GM23338 (cell line): ENCODE data around the gene MARCHF9. TPM values are rescaled to one million over a fixed set of nuclear protein-coding genes. Genes with fewer than 3 reads are reported as not detected.
"Not testable (repeated sequence)": the region's sequence is repeated elsewhere in the genome, so short reads cannot be mapped to it uniquely, and the experiment has no call there.

Experiments
- ATAC-seq: fragments of 200-7000 bp; cut with Tn5 transposase; 3 replicates; pipeline ENCODE4 v1.9.1; 2020
- DNase-seq: peaks from one replicate; pipeline ENCODE4 v3.0.0-alpha.2; 2015; ENCODE audit warnings: low spot score
- H2AFZ ChIP-seq: fragments of 200-600 bp; sonication (generic); 2 replicates; pipeline ENCODE4 v1.8.0; 2016; ENCODE audit warnings: antibody characterized with exemption, mild to moderate bottlenecking, moderate library complexity
- H3F3A ChIP-seq: fragments of 200-600 bp; sonication (generic); replicated peaks from 2 replicates; pipeline ENCODE4 v1.8.0; 2017; ENCODE audit warnings: antibody characterized with exemption, mixed run types, low read depth
- H3K27ac ChIP-seq: fragments of 200-600 bp; sonication (generic); 2 replicates; pipeline ENCODE4 v1.6.1; 2016; ENCODE audit warnings: low read depth
- H3K27me3 ChIP-seq: fragments of 200-600 bp; sonication (generic); 2 replicates; pipeline ENCODE4 v1.8.0; 2016; ENCODE audit warnings: mild to moderate bottlenecking, mixed run types, moderate library complexity; ENCODE audit not compliant: insufficient read depth
- H3K36me3 ChIP-seq: fragments of 200-600 bp; sonication (generic); 2 replicates; pipeline ENCODE4 v1.8.0; 2016; ENCODE audit warnings: mild to moderate bottlenecking; ENCODE audit not compliant: insufficient read depth
- H3K4me1 ChIP-seq: fragments of 200-600 bp; sonication (generic); 2 replicates; pipeline ENCODE4 v1.8.0; 2016; ENCODE audit warnings: mild to moderate bottlenecking, moderate library complexity; ENCODE audit not compliant: insufficient read depth
- H3K4me2 ChIP-seq: fragments of 200-600 bp; sonication (generic); 2 replicates; pipeline ENCODE4 v1.7.1; 2017; ENCODE audit warnings: mixed run types
- H3K4me3 ChIP-seq: fragments of 200-600 bp; sonication (generic); 2 replicates; pipeline ENCODE4 v1.6.1; 2016; ENCODE audit warnings: mixed run types
- H3K79me2 ChIP-seq: fragments of 200-600 bp; sonication (generic); replicated peaks from 2 replicates; pipeline ENCODE4 v1.8.0; 2017; ENCODE audit warnings: mild to moderate bottlenecking; ENCODE audit not compliant: insufficient read depth
- H3K9me2 ChIP-seq: fragments of 200-600 bp; sonication (generic); 2 replicates; pipeline ENCODE4 v1.8.0; 2017; ENCODE audit not compliant: insufficient read depth
- H4K20me1 ChIP-seq: fragments of 200-600 bp; sonication (generic); replicated peaks from 2 replicates; pipeline ENCODE4 v1.8.0; 2017; ENCODE audit warnings: mild to moderate bottlenecking; ENCODE audit not compliant: insufficient read depth
- H3K27ac Mint-ChIP-seq: 2 replicates; pipeline ENCODE4 v1.8.0; 2020; ENCODE audit warnings: inconsistent platforms, mild to moderate bottlenecking, moderate library complexity, mixed read lengths
- H3K27me3 Mint-ChIP-seq: 3 replicates; pipeline ENCODE4 v1.8.0; 2022; ENCODE audit warnings: low read depth, mild to moderate bottlenecking, moderate library complexity, mixed read lengths, inconsistent platforms; ENCODE audit not compliant: insufficient read depth, poor library complexity
- H3K36me3 Mint-ChIP-seq: 3 replicates; pipeline ENCODE4 v1.8.0; 2021; ENCODE audit warnings: low read depth, mild to moderate bottlenecking, inconsistent platforms, moderate library complexity, mixed read lengths
- H3K4me1 Mint-ChIP-seq: 3 replicates; pipeline ENCODE4 v1.8.0; 2020; ENCODE audit warnings: mild to moderate bottlenecking, inconsistent platforms, mixed read lengths
- H3K4me3 Mint-ChIP-seq: 3 replicates; pipeline ENCODE4 v1.8.0; 2021; ENCODE audit warnings: moderate library complexity, mild to moderate bottlenecking, inconsistent platforms, mixed read lengths
- H3K9me3 Mint-ChIP-seq: 3 replicates; pipeline ENCODE4 v1.8.0; 2020; ENCODE audit warnings: moderate library complexity, mild to moderate bottlenecking, inconsistent platforms, mixed read lengths
- CREB1 ChIP-seq: fragments of 250-450 bp; sonication (Bioruptor Pico); IDR thresholded peaks from 2 replicates; pipeline ENCODE4 v1.5.0; 2020; ENCODE audit warnings: low read depth, mild to moderate bottlenecking, moderate library complexity
- POLR2AphosphoS5 ChIP-seq: IDR thresholded peaks from 2 replicates; pipeline ENCODE4 v1.6.1; 2016; ENCODE audit warnings: antibody characterized with exemption, low read depth
- REST ChIP-seq: IDR thresholded peaks from one replicate; pipeline ENCODE4 v1.6.1; 2018; ENCODE audit warnings: antibody characterized with exemption; ENCODE audit not compliant: unreplicated experiment
- polyA plus RNA-seq: library from polyadenylated mRNA; unstranded; fragments of >200 nt; fragmentation: Nextera tagmentation; extraction: Ambion mirVana; gene quantifications from 2 replicates; pipeline ENCODE4 v1.2.1, GENCODE V29; 2016
- total RNA-seq: library from RNA; depleted of rRNA; stranded (reverse); fragments of >200 nt; shearing (Covaris generic); gene quantifications from 2 replicates; pipeline ENCODE4 v1.2.3, GENCODE V29; 2014
- TF ChIP-seq, protein P1 (sequence below), 2 experiments: fragments of 200-600 bp in 1 of 2; sonication (generic) in 1 of 2; conservative IDR thresholded peaks; 2 replicates each; pipeline versions ENCODE4 v1.5.1 to v1.6.1; 2016 to 2017; ENCODE audit warnings: antibody characterized with exemption in 2 of 2, low read depth in 2 of 2, mild to moderate bottlenecking in 2 of 2, moderate library complexity in 1 of 2

MARCHF9 gene
- total and polyA plus RNA-seq, 2 experiments from 2014 or later: 2.9 to 3.3 TPM

- Mint-ChIP-seq H3K27me3 (peaks cover 12% of the 10 kb centered on the region), H3K36me3 (peaks cover 17% of the 10 kb centered on the region)
- not testable (repeated sequence) for H3K9me2 ChIP-seq, DNase-seq, ATAC-seq, H3K4me3 ChIP-seq, H3K4me3 Mint-ChIP-seq, H3K4me2 ChIP-seq, H3K27ac Mint-ChIP-seq, H3K36me3 ChIP-seq, H3K27ac ChIP-seq, H3K4me1 Mint-ChIP-seq, H4K20me1 ChIP-seq, H3F3A ChIP-seq, H3K79me2 ChIP-seq, H2AFZ ChIP-seq, H3K4me1 ChIP-seq, H3K9me3 Mint-ChIP-seq
- H3K27me3 ChIP-seq: peaks cover 19% of the 10 kb centered on the region
Observed at GRCh38 chr12:57774634-57775033, 19.7 kb downstream of the MARCHF9 start.

DNA sequence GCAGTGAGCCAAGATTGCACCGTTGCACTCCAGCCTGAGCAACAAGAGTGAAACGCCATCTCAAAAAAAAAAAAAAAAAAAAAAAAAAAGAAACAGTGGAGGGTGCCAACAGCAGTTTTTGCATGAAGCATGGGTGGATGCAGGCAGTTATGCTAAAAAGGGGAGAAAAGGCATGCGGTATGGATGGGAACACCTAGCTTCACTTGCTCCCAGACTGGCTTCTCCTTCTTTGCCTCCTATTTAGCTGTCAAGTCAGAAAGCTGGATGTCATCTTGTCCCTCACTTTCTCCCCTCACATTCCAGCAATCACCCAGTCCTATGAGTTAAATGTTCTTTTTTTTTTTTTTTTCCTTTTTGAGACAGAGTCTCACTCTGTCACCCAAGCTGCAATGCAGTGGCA is 20.1 kb downstream of the MARCHF9 start:
- Histone ChIP-seq H3K27ac (no peak overlapping the region), H3K4me2 (no peak overlapping the region), H3K4me3 (no peak overlapping the region), H3K36me3 (no peaks in the 10 kb centered on the region), H2AFZ (no peak overlapping the region), H3K4me1 (no peaks in the 10 kb centered on the region), H3K79me2 (no peaks in the 10 kb centered on the region), H3K27me3 (peaks cover 19% of the 10 kb centered on the region), H3K9me2 (no peaks in the 10 kb centered on the region), H4K20me1 (peaks cover 2% of the 10 kb centered on the region; the same call in 1 of the 2 replicates), H3F3A (no peaks in the 10 kb centered on the region)
- no peaks in the 10 kb centered on the region; the same call in 2 of the 3 replicates for H3K9me3 Mint-ChIP-seq
- H3K4me3 Mint-ChIP-seq: no peak overlapping the region
- H3K27me3 Mint-ChIP-seq: peaks cover 12% of the 10 kb centered on the region
- peaks cover 13% of the 10 kb centered on the region for H3K36me3 Mint-ChIP-seq
- TF ChIP-seq REST: no peak
- no peak for TF ChIP-seq POLR2AphosphoS5
- DNase-seq (no peak), ATAC-seq (no peak)
- H3K4me1 Mint-ChIP-seq: peaks cover 6% of the 10 kb centered on the region
- H3K27ac Mint-ChIP-seq: no peak overlapping the region

- no peak overlapping the region for H3K27ac Mint-ChIP-seq
- peaks cover 7% of the 10 kb centered on the region for H3K36me3 Mint-ChIP-seq
- H3K4me3 ChIP-seq: no peak overlapping the region
- TF ChIP-seq CREB1 (CRISPR knock-in tag): no peak
- TF ChIP-seq, protein P1, sequence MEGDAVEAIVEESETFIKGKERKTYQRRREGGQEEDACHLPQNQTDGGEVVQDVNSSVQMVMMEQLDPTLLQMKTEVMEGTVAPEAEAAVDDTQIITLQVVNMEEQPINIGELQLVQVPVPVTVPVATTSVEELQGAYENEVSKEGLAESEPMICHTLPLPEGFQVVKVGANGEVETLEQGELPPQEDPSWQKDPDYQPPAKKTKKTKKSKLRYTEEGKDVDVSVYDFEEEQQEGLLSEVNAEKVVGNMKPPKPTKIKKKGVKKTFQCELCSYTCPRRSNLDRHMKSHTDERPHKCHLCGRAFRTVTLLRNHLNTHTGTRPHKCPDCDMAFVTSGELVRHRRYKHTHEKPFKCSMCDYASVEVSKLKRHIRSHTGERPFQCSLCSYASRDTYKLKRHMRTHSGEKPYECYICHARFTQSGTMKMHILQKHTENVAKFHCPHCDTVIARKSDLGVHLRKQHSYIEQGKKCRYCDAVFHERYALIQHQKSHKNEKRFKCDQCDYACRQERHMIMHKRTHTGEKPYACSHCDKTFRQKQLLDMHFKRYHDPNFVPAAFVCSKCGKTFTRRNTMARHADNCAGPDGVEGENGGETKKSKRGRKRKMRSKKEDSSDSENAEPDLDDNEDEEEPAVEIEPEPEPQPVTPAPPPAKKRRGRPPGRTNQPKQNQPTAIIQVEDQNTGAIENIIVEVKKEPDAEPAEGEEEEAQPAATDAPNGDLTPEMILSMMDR (conservative IDR thresholded peaks at IDR 0.05; ENCODE audit: low read depth in 2 of 2): peak; percentile 36 to 44
- no peaks in the 10 kb centered on the region for H3K4me1 ChIP-seq
- H4K20me1 ChIP-seq: no peaks in the 10 kb centered on the region; the same call in 1 of the 2 replicates
- H3K27me3 ChIP-seq: peaks cover 19% of the 10 kb centered on the region
- no peaks in the 10 kb centered on the region for H3K79me2 ChIP-seq
- no peaks in the 10 kb centered on the region for H3F3A ChIP-seq
- H3K27me3 Mint-ChIP-seq: peaks cover 12% of the 10 kb centered on the region
- no peaks in the 10 kb centered on the region for H3K9me2 ChIP-seq
- no peaks in the 10 kb centered on the region for H3K36me3 ChIP-seq
- no peak overlapping the region; the same call in 2 of the 3 replicates for H3K4me3 Mint-ChIP-seq
- peaks cover 6% of the 10 kb centered on the region for H3K4me1 Mint-ChIP-seq
- no peak for ATAC-seq
- H3K4me2 ChIP-seq: no peak overlapping the region
- no peaks in the 10 kb centered on the region; the same call in 2 of the 3 replicates for H3K9me3 Mint-ChIP-seq
- H2AFZ ChIP-seq: no peak overlapping the region
- H3K27ac ChIP-seq: no peak overlapping the region
- DNase-seq: peak; percentile 34
Observed at GRCh38 chr12:57775563-57776246, 20.8 kb downstream of the MARCHF9 start.
